ENCODE results near the gene PADI3.
"Not testable (repeated sequence)": the region's sequence is repeated elsewhere in the genome, so short reads cannot be mapped to it uniquely, and the experiment has no call there.

DNA sequence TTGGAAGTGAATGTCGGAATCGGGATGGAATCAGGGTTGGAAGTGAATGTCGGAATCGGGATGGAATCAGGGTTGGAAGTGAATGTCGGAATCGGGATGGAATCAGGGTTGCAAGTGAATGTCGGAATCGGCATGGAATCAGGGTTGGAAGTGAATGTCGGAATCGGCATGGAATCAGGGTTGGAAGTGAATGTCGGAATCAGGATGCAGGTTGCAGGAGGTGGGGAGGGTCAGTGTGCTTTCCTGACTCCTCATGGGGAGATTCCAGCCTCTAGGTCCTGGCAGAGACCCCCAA lies 7.2 kb upstream of the PADI3 start:
- TF ChIP-seq, protein P1, sequence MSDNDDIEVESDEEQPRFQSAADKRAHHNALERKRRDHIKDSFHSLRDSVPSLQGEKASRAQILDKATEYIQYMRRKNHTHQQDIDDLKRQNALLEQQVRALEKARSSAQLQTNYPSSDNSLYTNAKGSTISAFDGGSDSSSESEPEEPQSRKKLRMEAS (IDR thresholded peaks at IDR 0.05; ENCODE audit: low read depth, low read length): not testable (repeated sequence)
- TF ChIP-seq, protein P2, sequence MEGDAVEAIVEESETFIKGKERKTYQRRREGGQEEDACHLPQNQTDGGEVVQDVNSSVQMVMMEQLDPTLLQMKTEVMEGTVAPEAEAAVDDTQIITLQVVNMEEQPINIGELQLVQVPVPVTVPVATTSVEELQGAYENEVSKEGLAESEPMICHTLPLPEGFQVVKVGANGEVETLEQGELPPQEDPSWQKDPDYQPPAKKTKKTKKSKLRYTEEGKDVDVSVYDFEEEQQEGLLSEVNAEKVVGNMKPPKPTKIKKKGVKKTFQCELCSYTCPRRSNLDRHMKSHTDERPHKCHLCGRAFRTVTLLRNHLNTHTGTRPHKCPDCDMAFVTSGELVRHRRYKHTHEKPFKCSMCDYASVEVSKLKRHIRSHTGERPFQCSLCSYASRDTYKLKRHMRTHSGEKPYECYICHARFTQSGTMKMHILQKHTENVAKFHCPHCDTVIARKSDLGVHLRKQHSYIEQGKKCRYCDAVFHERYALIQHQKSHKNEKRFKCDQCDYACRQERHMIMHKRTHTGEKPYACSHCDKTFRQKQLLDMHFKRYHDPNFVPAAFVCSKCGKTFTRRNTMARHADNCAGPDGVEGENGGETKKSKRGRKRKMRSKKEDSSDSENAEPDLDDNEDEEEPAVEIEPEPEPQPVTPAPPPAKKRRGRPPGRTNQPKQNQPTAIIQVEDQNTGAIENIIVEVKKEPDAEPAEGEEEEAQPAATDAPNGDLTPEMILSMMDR (IDR thresholded peaks at IDR 0.05; ENCODE audit: low read depth, low read length): not testable (repeated sequence)
- TF ChIP-seq POLR2A (IDR thresholded peaks at IDR 0.05; ENCODE audit: extremely low read depth, insufficient read length): not testable (repeated sequence)
